HT1080 (cell line): Measurements from ENCODE around the gene SERPINA5. TPM values are rescaled to one million over a fixed set of nuclear protein-coding genes. Genes with fewer than 3 reads are reported as not detected.

Experiments
- DNase-seq: peaks from one replicate; pipeline ENCODE4 v3.0.0-alpha.2; 2015; ENCODE audit warnings: low read depth
- total RNA-seq: library from RNA; depleted of rRNA; stranded (reverse); fragments of >200 nt; shearing (Covaris generic); gene quantifications from 2 replicates; pipeline ENCODE4 v1.2.3, GENCODE V29; 2014

Gene SERPINA5
- total RNA-seq, 1 experiment from 2014 or later = not detected

GRCh38 chr14:94548999-94549985 lies 31.9 kb upstream of the SERPINA5 start:
- DNase-seq = peak; percentile 51

- DNase-seq = no peak
These were observed 31.2 kb upstream of the SERPINA5 start for GRCh38 chr14:94550041-94550440.

- no peak for DNase-seq
These were observed 25.2 kb upstream of the SERPINA5 start for GRCh38 chr14:94555991-94556390.

- DNase-seq = no peak
These were observed 23.9 kb upstream of the SERPINA5 start for GRCh38 chr14:94557327-94557726.

- DNase-seq = no peak
These were observed 22.4 kb upstream of the SERPINA5 start for GRCh38 chr14:94558842-94559241.

GRCh38 chr14:94559638-94560290 lies 21.5 kb upstream of the SERPINA5 start:
- no peak for DNase-seq

- DNase-seq = no peak
These were observed 20.9 kb upstream of the SERPINA5 start for GRCh38 chr14:94560291-94560665.

- no peak for DNase-seq
These were observed 20.2 kb upstream of the SERPINA5 start, which contains the start of gene SERPINA4 for GRCh38 chr14:94560751-94561655. TSS of gene SERPINA4 (plus strand) at chr14:94561442. CDS start at chr14:94563483, 2,041 bp downstream.

GRCh38 chr14:94561656-94562010 lies 19.6 kb upstream of the SERPINA5 start:
- DNase-seq = no peak

- DNase-seq = no peak
These were observed 19.2 kb upstream of the SERPINA5 start for GRCh38 chr14:94562022-94562421.

- no peak for DNase-seq
These were observed 18.0 kb upstream of the SERPINA5 start for GRCh38 chr14:94562941-94563883.

GRCh38 chr14:94564381-94564780 lies 16.8 kb upstream of the SERPINA5 start:
- DNase-seq = no peak

GRCh38 chr14:94568186-94568585 lies 13.0 kb upstream of the SERPINA5 start:
- DNase-seq = no peak

- no peak for DNase-seq
These were observed 11.7 kb upstream of the SERPINA5 start for GRCh38 chr14:94569381-94570001.

- DNase-seq = no peak
These were observed 11.2 kb upstream of the SERPINA5 start for GRCh38 chr14:94570002-94570400.

- no peak for DNase-seq
These were observed 10.8 kb upstream of the SERPINA5 start for GRCh38 chr14:94570440-94570839.

- DNase-seq = no peak
These were observed 9.8 kb upstream of the SERPINA5 start for GRCh38 chr14:94571395-94571794.

GRCh38 chr14:94571950-94572349 lies 9.3 kb upstream of the SERPINA5 start:
- peak; percentile 30 for DNase-seq

- no peak for DNase-seq
These were observed 8.5 kb upstream of the SERPINA5 start for GRCh38 chr14:94572637-94573303.
